OCI-LY1 (cell line): ENCODE results near the gene FCN1.

Experiments used
- H2AFZ ChIP-seq: fragments of 200-600 bp; sonication (generic), shearing (Covaris generic); 2 replicates; pipeline ENCODE4 v1.6.0; 2014; ENCODE audit warnings: antibody characterized with exemption, mild to moderate bottlenecking, low read length
- H3F3A ChIP-seq: fragments of 200-600 bp; sonication (generic), shearing (Covaris generic); 2 replicates; pipeline ENCODE4 v1.6.0; 2014; ENCODE audit warnings: mild to moderate bottlenecking, antibody characterized with exemption, low read length, moderate library complexity; ENCODE audit not compliant: insufficient read depth
- H3K27ac ChIP-seq: fragments of 200-600 bp; sonication (generic); 2 replicates; pipeline ENCODE4 v1.5.1; 2014; ENCODE audit warnings: low read length, mixed run types, mild to moderate bottlenecking, low read depth; ENCODE audit not compliant: poor library complexity, severe bottlenecking
- H3K27me3 ChIP-seq: fragments of 200-600 bp; sonication (generic); 2 replicates; pipeline ENCODE4 v1.6.0; 2014; ENCODE audit warnings: antibody characterized with exemption, mild to moderate bottlenecking, low read length, moderate library complexity; ENCODE audit not compliant: insufficient read depth
- H3K36me3 ChIP-seq: fragments of 200-600 bp; sonication (generic); 2 replicates; pipeline ENCODE4 v1.6.1; 2014; ENCODE audit warnings: mild to moderate bottlenecking, antibody characterized with exemption, low read length, moderate library complexity, mixed read lengths; ENCODE audit not compliant: insufficient read depth
- H3K4me1 ChIP-seq: fragments of 200-600 bp; sonication (generic); 2 replicates; pipeline ENCODE4 v1.5.1; 2014; ENCODE audit warnings: mild to moderate bottlenecking, low read length, moderate library complexity; ENCODE audit not compliant: insufficient read depth, severe bottlenecking
- H3K4me2 ChIP-seq: fragments of 200-600 bp; sonication (generic), shearing (Covaris generic); 2 replicates; pipeline ENCODE4 v1.6.1; 2014; ENCODE audit warnings: low read length
- H3K4me3 ChIP-seq: fragments of 200-600 bp; sonication (generic); 2 replicates; pipeline ENCODE4 v1.5.1; 2014; ENCODE audit warnings: low read length, low read depth, mild to moderate bottlenecking, mixed read lengths; ENCODE audit not compliant: poor library complexity, severe bottlenecking
- H3K79me2 ChIP-seq: fragments of 200-600 bp; shearing (Covaris generic); 2 replicates; pipeline ENCODE4 v1.6.1; 2016; ENCODE audit warnings: mixed run types, low read length, mixed read lengths; ENCODE audit not compliant: insufficient read depth
- H3K9ac ChIP-seq: fragments of 200-600 bp; sonication (generic), shearing (Covaris generic); 2 replicates; pipeline ENCODE4 v1.6.1; 2014; ENCODE audit warnings: mild to moderate bottlenecking, low read length, mixed read lengths
- H3K9me2 ChIP-seq: fragments of 200-600 bp; sonication (generic), shearing (Covaris generic); 2 replicates; pipeline ENCODE4 v1.6.1; 2014; ENCODE audit warnings: low read depth, mild to moderate bottlenecking, low read length, mixed read lengths
- H3K9me3 ChIP-seq: fragments of 200-600 bp; shearing (Covaris generic); 2 replicates; pipeline ENCODE4 v1.6.1; 2014; ENCODE audit warnings: low read length, mixed read lengths
- H4K20me1 ChIP-seq: fragments of 200-600 bp; sonication (generic), shearing (Covaris generic); 2 replicates; pipeline ENCODE4 v1.6.0; 2016; ENCODE audit warnings: mild to moderate bottlenecking, low read length; ENCODE audit not compliant: insufficient read depth
- CTCF ChIP-seq: fragments of 200-600 bp; sonication (generic), shearing (Covaris generic); IDR thresholded peaks from 2 replicates; pipeline ENCODE4 v1.5.1; 2017; ENCODE audit warnings: mild to moderate bottlenecking, antibody characterized with exemption, low read length, moderate library complexity, mixed read lengths
- EZH2 ChIP-seq: fragments of 200-600 bp; sonication (generic), shearing (Covaris generic); IDR thresholded peaks from 2 replicates; pipeline ENCODE4 v1.8.0; 2017; ENCODE audit warnings: borderline replicate concordance, mixed run types, mild to moderate bottlenecking, antibody characterized with exemption, low read length, moderate library complexity, mixed read lengths

The FCN1 gene

DNA sequence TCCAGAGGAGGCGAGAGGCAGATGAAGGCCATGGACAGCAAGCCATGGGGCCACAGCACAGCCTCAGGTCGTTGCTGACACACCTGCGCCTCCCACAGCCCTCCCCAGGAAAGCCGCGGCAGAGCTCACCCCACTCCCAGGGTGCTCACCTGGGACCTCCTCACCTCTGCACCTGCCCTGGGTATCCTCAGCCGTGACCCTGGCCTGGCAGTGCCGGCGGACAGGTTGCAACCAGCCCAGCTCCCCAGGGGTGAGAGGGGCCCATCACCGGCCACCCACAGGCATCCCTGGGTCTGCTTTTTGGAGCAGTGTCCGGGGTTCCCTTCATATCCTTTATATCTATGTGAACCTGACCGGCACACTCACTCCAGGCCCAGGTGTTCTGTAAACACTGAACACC lies 30.4 kb upstream of the FCN1 start:
- no peak overlapping the region for H3K4me2 ChIP-seq
- H3K27me3 ChIP-seq, result peaks cover 21% of the 10 kb centered on the region
- H3K27ac ChIP-seq, result no peak overlapping the region
- H3K4me3 ChIP-seq, result no peak overlapping the region
- TF ChIP-seq EZH2 (no peak), CTCF (no peak)
- H3K36me3 ChIP-seq, result peaks cover 5% of the 10 kb centered on the region; the same call in 1 of the 2 replicates
- no peaks in the 10 kb centered on the region for H3K79me2 ChIP-seq
- no peaks in the 10 kb centered on the region for H3K4me1 ChIP-seq
- H3K9me3 ChIP-seq, result peaks cover 5% of the 10 kb centered on the region; the same call in 1 of the 2 replicates
- no peak overlapping the region for H3K9ac ChIP-seq
- H3F3A ChIP-seq, result no peaks in the 10 kb centered on the region
- no peaks in the 10 kb centered on the region for H4K20me1 ChIP-seq
- H3K9me2 ChIP-seq, result no peaks in the 10 kb centered on the region
- no peak overlapping the region for H2AFZ ChIP-seq

- H3K36me3 ChIP-seq, result peaks cover 5% of the 10 kb centered on the region; the same call in 1 of the 2 replicates
- no peaks in the 10 kb centered on the region for H3K79me2 ChIP-seq
- no peak overlapping the region for H3K4me3 ChIP-seq
- H3K4me1 ChIP-seq, result no peaks in the 10 kb centered on the region
- H3K9me3 ChIP-seq, result peaks cover 5% of the 10 kb centered on the region; the same call in 1 of the 2 replicates
- no peak overlapping the region for H3K27ac ChIP-seq
- H3K4me2 ChIP-seq, result no peak overlapping the region
- TF ChIP-seq EZH2 (no peak), CTCF (no peak)
- no peaks in the 10 kb centered on the region for H3K9me2 ChIP-seq
- no peaks in the 10 kb centered on the region for H3F3A ChIP-seq
- no peak overlapping the region for H2AFZ ChIP-seq
- H3K27me3 ChIP-seq, result peaks cover 21% of the 10 kb centered on the region
- H4K20me1 ChIP-seq, result no peaks in the 10 kb centered on the region
- no peak overlapping the region for H3K9ac ChIP-seq
Measured at GRCh38 chr9:134947265-134947955, 29.7 kb upstream of the FCN1 start.

- TF ChIP-seq EZH2 (no peak), CTCF (no peak)
- Histone ChIP-seq H3K4me3 (no peak overlapping the region), H3K4me1 (no peaks in the 10 kb centered on the region), H4K20me1 (no peaks in the 10 kb centered on the region), H3K27me3 (peaks cover 14% of the 10 kb centered on the region), H3K36me3 (no peaks in the 10 kb centered on the region; the same call in 1 of the 2 replicates), H3K27ac (no peak overlapping the region), H3K9ac (no peak overlapping the region), H3K4me2 (no peak overlapping the region), H2AFZ (no peak overlapping the region), H3F3A (no peaks in the 10 kb centered on the region), H3K79me2 (no peaks in the 10 kb centered on the region), H3K9me2 (no peaks in the 10 kb centered on the region), H3K9me3 (no peaks in the 10 kb centered on the region)
Measured at GRCh38 chr9:134946663-134947062, 29.0 kb upstream of the FCN1 start.
